Fibroblast of lung (primary cell): ENCODE results near the gene TBL1X. TPM values are rescaled to one million over a fixed set of nuclear protein-coding genes. Genes with fewer than 3 reads are reported as not detected.
A peak's percentile ranks its signal among the peaks of the same experiment; 100 is the strongest.

ENCODE experiments used
- DNase-seq, 2 donors: peaks; one replicate each; pipeline versions ENCODE4 v3.0.0 to v3.0.0-alpha.2; 2010; ENCODE audit warnings: low read depth in 2 of 2
- H2AFZ ChIP-seq: 2 replicates; pipeline ENCODE4 v1.5.1; 2012; ENCODE audit warnings: low read length, control low read depth, inconsistent platforms
- H3K27ac ChIP-seq: 2 replicates; pipeline ENCODE4 v1.5.1; 2011; ENCODE audit warnings: low read length, control low read depth; ENCODE audit not compliant: insufficient read depth
- H3K27me3 ChIP-seq: 2 replicates; pipeline ENCODE4 v1.5.1; 2011; ENCODE audit warnings: mild to moderate bottlenecking, low read length; ENCODE audit not compliant: control insufficient read depth, insufficient read depth
- H3K36me3 ChIP-seq: 2 replicates; pipeline ENCODE4 v1.5.1; 2011; ENCODE audit warnings: low read length; ENCODE audit not compliant: control insufficient read depth, insufficient read depth
- H3K4me1 ChIP-seq: 2 replicates; pipeline ENCODE4 v1.5.1; 2011; ENCODE audit warnings: low read length; ENCODE audit not compliant: control insufficient read depth, insufficient read depth; ENCODE audit errors: extremely low read depth
- H3K4me2 ChIP-seq: 2 replicates; pipeline ENCODE4 v1.5.1; 2011; ENCODE audit warnings: low read length, control low read depth; ENCODE audit not compliant: insufficient read depth; ENCODE audit errors: extremely low read depth
- H3K4me3 ChIP-seq, 4 experiments: fragments of 200-600 bp in 1 of 4; sonication (generic) in 1 of 4; replicated peaks in 1 of 4; 2 replicates each; pipeline ENCODE4 v1.5.1; 2011 to 2016; ENCODE audit warnings: low read length in 4 of 4, low read depth in 3 of 4, mild to moderate bottlenecking in 3 of 4, control low read depth in 2 of 4, inconsistent platforms in 1 of 4, mixed read lengths in 1 of 4; ENCODE audit not compliant: insufficient read depth in 1 of 4; ENCODE audit errors: control extremely low read depth in 1 of 4
- H3K79me2 ChIP-seq: 2 replicates; pipeline ENCODE4 v1.5.1; 2012; ENCODE audit warnings: mild to moderate bottlenecking, low read length, inconsistent platforms; ENCODE audit not compliant: control insufficient read depth, insufficient read depth
- H3K9ac ChIP-seq: 2 replicates; pipeline ENCODE4 v1.5.1; 2011; ENCODE audit warnings: mild to moderate bottlenecking, low read length, control low read depth; ENCODE audit not compliant: insufficient read depth
- H3K9me3 ChIP-seq: 2 replicates; pipeline ENCODE4 v1.5.1; 2012; ENCODE audit warnings: low read depth, low read length; ENCODE audit not compliant: control insufficient read depth, insufficient read depth
- H4K20me1 ChIP-seq: 2 replicates; pipeline ENCODE4 v1.5.1; 2011; ENCODE audit warnings: low read length; ENCODE audit not compliant: control insufficient read depth, insufficient read depth; ENCODE audit errors: extremely low read depth
- CTCF ChIP-seq, 2 donors: IDR thresholded peaks in 1 of 2; conservative IDR thresholded peaks in 1 of 2; 1 replicate in 1 of 2; 2 replicates in 1 of 2; pipeline ENCODE4 v1.5.1; 2011 to 2012; ENCODE audit warnings: low read length in 2 of 2, control low read depth in 1 of 2, inconsistent platforms in 1 of 2, low read depth in 1 of 2, mild to moderate bottlenecking in 1 of 2
- EZH2 ChIP-seq: IDR thresholded peaks from 2 replicates; pipeline ENCODE4 v1.5.1; 2012; ENCODE audit warnings: low read length, control low read depth, mild to moderate bottlenecking; ENCODE audit errors: missing control alignments
- polyA plus RNA-seq, 2 donors: library from polyadenylated mRNA; depleted of rRNA in 1 of 2; stranded (reverse) in 1 of 2; unstranded in 1 of 2; fragments of >200 nt; gene quantifications; 2 replicates each; pipeline ENCODE4 v1.2.1, GENCODE V29; 2011 to 2012; ENCODE audit warnings: missing spikeins in 1 of 2
- total RNA-seq: library from RNA; depleted of rRNA; stranded (reverse); fragments of >200 nt; gene quantifications from 2 replicates; pipeline ENCODE4 v1.2.1, GENCODE V29; 2014

The TBL1X gene
- total and polyA plus RNA-seq, 2 donors (not counting 1 experiment from before 2014, with no cell fraction given): 25.8 to 29.4 TPM

- H3K79me2 ChIP-seq: no peaks in the 10 kb centered on the region
- no peak for TF ChIP-seq EZH2
- no peak for TF ChIP-seq CTCF (conservative IDR thresholded peaks at IDR 0.05 in 1 of 2, IDR thresholded peaks at IDR 0.05 in 1 of 2; ENCODE audit: low read depth in 1 of 2, low read length in 2 of 2)
- H3K9ac ChIP-seq: no peak overlapping the region
- H3K27ac ChIP-seq: no peak overlapping the region
- no peaks in the 10 kb centered on the region for H3K4me1 ChIP-seq
- H3K36me3 ChIP-seq: no peaks in the 10 kb centered on the region
- peaks cover 11% of the 10 kb centered on the region for H3K27me3 ChIP-seq
- H3K9me3 ChIP-seq: no peaks in the 10 kb centered on the region
- peak overlapping the region in 2 of 4 experiments; percentile 46 to 55 for H3K4me3 ChIP-seq
- peak in 1 of 2 donors; percentile 18 for DNase-seq
- no peak overlapping the region for H3K4me2 ChIP-seq
- H2AFZ ChIP-seq: no peak overlapping the region
- no peaks in the 10 kb centered on the region for H4K20me1 ChIP-seq
Observed at GRCh38 chrX:9786798-9787635, 322.2 kb downstream of the TBL1X start.

GRCh38 chrX:9788911-9789310 lies 324.1 kb downstream of the TBL1X start:
- no peaks in the 10 kb centered on the region for H4K20me1 ChIP-seq
- no peak overlapping the region for H3K4me3 ChIP-seq
- H3K27me3 ChIP-seq: peaks cover 11% of the 10 kb centered on the region
- peak in 1 of 2 donors; percentile 26 for DNase-seq
- H3K9me3 ChIP-seq: no peaks in the 10 kb centered on the region
- no peak overlapping the region for H3K4me2 ChIP-seq
- no peaks in the 10 kb centered on the region for H3K4me1 ChIP-seq
- no peak overlapping the region for H3K9ac ChIP-seq
- TF ChIP-seq CTCF (conservative IDR thresholded peaks at IDR 0.05 in 1 of 2, IDR thresholded peaks at IDR 0.05 in 1 of 2; ENCODE audit: low read depth in 1 of 2, low read length in 2 of 2): no peak
- TF ChIP-seq EZH2: no peak
- H3K27ac ChIP-seq: no peak overlapping the region
- H3K36me3 ChIP-seq: no peaks in the 10 kb centered on the region
- no peak overlapping the region for H2AFZ ChIP-seq
- no peaks in the 10 kb centered on the region for H3K79me2 ChIP-seq

GRCh38 chrX:9789555-9789954 lies 324.7 kb downstream of the TBL1X start:
- TF ChIP-seq CTCF (conservative IDR thresholded peaks at IDR 0.05 in 1 of 2, IDR thresholded peaks at IDR 0.05 in 1 of 2; ENCODE audit: low read depth in 1 of 2, low read length in 2 of 2) (no peak), EZH2 (no peak)
- Histone ChIP-seq H3K9ac (no peak overlapping the region), H3K27me3 (peaks cover 10% of the 10 kb centered on the region), H3K9me3 (no peaks in the 10 kb centered on the region), H4K20me1 (no peaks in the 10 kb centered on the region), H3K4me1 (no peaks in the 10 kb centered on the region), H3K27ac (no peak overlapping the region), H3K36me3 (no peaks in the 10 kb centered on the region), H3K4me2 (no peak overlapping the region), H2AFZ (no peak overlapping the region), H3K79me2 (no peaks in the 10 kb centered on the region), H3K4me3 (no peak overlapping the region)
- DNase-seq: no peak
